Astrocyte of the spinal cord (primary cell): Measurements from ENCODE around the gene SHROOM2.
A peak's percentile ranks its signal among the peaks of the same experiment; 100 is the strongest.

Experiments used
- DNase-seq: peaks from one replicate; pipeline ENCODE4 v3.0.0; 2011; ENCODE audit warnings: low read depth, low spot score
- H3K4me3 ChIP-seq: 2 replicates; pipeline ENCODE4 v1.5.1; 2011; ENCODE audit warnings: low read depth, mild to moderate bottlenecking, low read length, moderate library complexity
- in situ Hi-C: cut with HindIII; loops from 2 replicates; pipeline ENCODE4 v1.10.0; 2017; ENCODE audit warnings: low sequenced_read_pairs
- TF ChIP-seq, protein P1 (sequence below): IDR thresholded peaks from 2 replicates; pipeline ENCODE4 v1.5.1; 2012; ENCODE audit warnings: low read depth, mild to moderate bottlenecking, low read length, inconsistent platforms

SHROOM2 gene

DNA sequence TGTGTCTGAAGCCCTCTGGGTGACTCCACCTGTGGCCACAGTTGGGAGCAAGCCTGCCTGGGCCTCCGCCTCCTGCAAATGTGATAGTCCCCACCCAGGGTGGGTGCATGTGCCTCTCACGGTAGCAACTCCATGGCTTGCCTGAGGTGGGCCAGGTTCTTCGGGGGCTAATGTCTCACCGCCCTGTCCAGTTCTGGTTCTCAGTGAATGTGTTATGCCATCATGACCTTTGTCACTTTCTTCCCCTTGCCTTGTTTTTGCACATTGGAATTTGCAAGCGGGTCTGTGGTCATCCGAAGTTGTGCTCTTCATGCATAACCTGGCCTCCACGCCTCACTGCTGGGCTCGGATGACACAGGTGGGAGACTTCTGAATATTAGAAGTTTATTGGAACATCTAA lies 39.7 kb downstream of the SHROOM2 start:
- DNase-seq, result no peak
- H3K4me3 ChIP-seq, result no peak overlapping the region
- in situ Hi-C loops, result no loop called here
- TF ChIP-seq, protein P1, sequence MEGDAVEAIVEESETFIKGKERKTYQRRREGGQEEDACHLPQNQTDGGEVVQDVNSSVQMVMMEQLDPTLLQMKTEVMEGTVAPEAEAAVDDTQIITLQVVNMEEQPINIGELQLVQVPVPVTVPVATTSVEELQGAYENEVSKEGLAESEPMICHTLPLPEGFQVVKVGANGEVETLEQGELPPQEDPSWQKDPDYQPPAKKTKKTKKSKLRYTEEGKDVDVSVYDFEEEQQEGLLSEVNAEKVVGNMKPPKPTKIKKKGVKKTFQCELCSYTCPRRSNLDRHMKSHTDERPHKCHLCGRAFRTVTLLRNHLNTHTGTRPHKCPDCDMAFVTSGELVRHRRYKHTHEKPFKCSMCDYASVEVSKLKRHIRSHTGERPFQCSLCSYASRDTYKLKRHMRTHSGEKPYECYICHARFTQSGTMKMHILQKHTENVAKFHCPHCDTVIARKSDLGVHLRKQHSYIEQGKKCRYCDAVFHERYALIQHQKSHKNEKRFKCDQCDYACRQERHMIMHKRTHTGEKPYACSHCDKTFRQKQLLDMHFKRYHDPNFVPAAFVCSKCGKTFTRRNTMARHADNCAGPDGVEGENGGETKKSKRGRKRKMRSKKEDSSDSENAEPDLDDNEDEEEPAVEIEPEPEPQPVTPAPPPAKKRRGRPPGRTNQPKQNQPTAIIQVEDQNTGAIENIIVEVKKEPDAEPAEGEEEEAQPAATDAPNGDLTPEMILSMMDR, result no peak

DNA sequence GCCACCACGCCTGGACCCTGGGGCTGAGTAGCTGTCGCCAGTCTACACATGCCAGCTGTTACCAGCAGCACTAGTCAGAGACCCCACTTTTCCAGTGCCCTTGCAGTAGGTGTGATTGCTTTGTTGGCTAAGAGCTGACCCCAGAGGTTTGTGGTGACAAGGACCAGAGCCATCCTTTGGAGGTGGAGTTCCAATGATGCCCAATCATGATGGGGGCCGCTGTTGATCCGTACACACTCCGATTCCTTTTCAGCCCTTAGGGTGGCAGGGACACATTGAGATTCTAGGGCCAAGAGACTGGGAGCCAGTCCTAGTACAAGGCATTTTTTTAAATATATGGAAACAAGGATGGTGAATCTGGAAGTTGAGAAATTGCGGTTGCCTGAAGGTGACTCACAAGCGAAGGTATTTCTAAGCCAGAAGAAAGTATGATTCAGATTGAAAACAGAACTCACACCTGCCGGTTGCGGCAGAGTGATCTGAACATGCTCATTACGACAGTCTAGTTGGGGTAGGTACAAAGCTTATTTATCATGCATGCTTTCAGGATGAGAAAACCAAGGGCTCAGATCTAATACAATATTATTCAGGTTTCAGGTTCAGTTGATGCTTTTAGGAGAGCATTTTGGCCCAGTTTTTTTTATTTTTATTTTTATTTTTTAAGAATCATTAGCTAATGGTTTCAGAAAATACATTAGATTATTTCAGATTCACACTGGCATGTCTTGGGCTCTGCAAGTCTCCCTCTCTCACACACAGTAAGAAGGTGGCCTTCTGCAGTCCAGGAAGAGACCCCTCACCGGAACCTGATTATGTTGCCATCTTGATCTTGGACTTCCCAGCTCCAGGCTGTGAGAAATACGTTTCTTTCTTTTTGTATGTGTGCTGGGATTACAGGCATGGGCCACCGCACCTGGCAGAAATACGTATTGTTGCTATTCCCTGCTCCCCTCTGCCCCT lies 43.4 kb downstream of the SHROOM2 start:
- in situ Hi-C loops, result no loop called here
- H3K4me3 ChIP-seq, result no peak overlapping the region
- DNase-seq, result peak; percentile 86
- TF ChIP-seq, protein P1, result no peak

DNA sequence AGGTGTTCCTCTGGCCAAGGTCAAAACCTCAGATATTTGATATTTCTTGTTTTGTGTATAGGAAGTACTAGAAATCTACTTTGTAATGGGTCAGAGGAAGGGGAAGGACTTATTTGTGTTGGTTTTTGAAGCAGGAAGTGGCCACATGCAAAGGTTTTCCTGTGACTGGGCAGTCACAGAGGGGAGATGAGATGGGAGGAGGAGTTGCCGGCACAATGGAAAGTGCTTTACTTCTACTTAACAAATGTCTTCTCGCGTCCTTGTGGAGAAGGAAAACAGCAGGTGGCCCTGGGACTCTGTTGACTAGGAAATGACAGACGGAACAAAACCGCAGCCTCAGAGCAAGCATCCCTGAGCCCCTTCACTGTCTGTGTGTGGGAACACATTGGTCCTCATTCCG lies 46.6 kb downstream of the SHROOM2 start:
- TF ChIP-seq, protein P1, result no peak
- no peak overlapping the region for H3K4me3 ChIP-seq
- in situ Hi-C loops, result no loop called here
- no peak for DNase-seq

DNA sequence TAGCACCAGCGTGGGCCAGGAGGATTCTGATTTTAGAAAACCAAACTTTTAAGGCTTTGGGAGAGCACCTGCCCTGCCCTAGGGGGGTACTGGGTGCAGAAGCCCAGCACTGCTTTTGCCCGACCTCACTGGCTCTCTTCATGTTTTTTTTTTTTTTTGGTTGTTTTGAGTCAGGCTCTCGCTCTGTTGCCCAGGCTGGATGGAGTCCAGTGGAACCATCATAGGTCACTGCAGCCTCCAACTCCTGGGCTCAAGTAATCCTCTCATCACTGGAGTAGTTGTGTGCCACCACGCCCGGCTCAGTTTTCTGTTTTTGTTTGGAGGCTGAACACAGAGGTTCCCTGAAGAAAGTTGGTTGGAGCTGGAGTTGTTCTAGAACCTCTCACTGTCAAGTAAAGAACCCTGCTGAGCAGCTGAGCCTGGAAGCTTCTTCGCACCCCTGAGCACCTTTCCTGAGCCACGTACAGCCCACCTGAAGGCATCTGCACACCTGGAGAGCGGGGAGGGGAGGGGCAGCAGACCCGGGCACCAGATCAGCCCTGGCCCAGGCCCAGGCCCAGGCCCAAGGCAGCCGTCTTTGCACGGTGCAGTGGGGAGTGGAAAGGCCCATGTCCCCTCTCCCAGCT lies 49.5 kb downstream of the SHROOM2 start:
- DNase-seq, result no peak
- H3K4me3 ChIP-seq, result no peak overlapping the region
- in situ Hi-C loops, result no loop called here
- TF ChIP-seq, protein P1, result no peak

DNA sequence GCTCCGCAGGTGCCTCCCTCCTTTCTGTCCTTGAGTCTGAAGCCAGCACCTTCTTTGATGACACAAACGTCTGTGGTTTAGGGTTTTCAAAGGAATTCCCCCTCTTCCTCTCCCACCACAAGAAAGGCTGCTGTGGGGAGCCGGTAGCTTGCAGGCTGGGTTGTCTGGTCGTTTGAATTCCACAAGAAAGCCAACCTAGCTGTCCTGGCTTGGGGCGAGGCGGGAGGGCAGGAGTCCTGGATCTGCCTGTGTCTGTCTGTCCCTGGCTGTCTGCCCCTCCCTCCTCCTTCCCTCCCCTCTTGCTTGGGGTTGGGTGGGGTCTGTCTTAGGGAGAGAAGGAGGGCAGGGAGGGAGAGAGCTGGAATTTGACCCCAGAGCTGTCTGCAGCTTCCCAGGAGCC lies 56.3 kb downstream of the SHROOM2 start:
- DNase-seq, result no peak
- in situ Hi-C loops, result no loop called here
- no peak overlapping the region for H3K4me3 ChIP-seq
- TF ChIP-seq, protein P1, result no peak

DNA sequence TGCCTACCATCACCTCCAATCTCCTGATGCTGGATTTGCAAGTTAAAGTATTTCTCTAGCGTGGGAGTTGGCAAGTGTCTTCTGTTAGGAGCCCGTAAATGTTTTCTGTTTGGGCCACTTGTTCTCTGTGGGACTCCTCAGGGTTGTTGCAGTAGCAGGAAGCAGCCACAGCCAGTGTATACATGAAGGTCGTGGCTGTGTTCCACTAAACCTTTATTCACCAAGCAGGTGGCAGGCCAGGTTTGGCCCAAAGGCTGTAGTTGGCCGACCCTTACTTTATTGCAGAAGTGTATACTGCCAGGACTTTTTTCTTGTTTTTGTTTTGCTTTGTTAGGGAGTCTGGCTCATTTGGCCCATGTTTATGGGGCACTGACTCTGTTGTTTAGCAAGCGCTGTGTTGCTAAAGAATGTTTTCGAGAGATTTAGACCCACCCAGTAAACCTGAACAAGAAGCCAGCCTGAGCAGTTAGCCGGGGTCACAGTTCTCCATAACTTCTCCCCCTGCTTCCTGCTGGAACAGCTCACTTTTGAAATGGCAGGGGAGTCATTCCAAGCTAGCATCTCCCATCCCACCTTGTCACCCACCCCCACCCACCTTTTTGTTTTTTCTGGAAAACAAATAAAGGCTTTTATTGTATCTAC lies 58.8 kb downstream of the SHROOM2 start:
- H3K4me3 ChIP-seq, result no peak overlapping the region
- TF ChIP-seq, protein P1, result no peak
- in situ Hi-C loops, result no loop called here
- no peak for DNase-seq
